GM21786 (cell line): ENCODE data around the gene LEP.

ENCODE experiments used
- ATAC-seq: cut with Tn5 transposase; IDR thresholded peaks from one replicate; pipeline ENCODE4 v1.9.1; 2021; ENCODE audit not compliant: unreplicated experiment

Gene LEP

DNA sequence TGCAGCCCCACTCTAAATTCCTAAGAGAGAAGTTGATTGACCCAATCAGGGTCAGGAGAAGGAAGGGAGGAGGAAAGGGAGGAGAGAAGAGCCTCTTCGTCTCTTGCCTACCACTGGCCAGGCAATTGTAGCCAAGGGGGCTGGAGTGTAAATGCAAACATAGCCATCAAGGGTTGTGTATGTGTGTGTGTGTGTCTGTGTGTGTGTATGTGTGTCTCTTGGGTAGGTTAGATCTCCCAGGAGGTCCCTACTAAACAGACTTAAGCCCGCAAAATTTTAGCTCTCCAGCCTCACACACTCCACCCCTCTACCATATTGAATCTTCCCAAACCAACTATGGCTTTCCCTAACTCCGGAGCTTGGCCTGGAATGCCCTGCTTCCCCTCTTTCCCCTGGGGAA is 3.8 kb downstream of the LEP start:
- ATAC-seq: no peak

DNA sequence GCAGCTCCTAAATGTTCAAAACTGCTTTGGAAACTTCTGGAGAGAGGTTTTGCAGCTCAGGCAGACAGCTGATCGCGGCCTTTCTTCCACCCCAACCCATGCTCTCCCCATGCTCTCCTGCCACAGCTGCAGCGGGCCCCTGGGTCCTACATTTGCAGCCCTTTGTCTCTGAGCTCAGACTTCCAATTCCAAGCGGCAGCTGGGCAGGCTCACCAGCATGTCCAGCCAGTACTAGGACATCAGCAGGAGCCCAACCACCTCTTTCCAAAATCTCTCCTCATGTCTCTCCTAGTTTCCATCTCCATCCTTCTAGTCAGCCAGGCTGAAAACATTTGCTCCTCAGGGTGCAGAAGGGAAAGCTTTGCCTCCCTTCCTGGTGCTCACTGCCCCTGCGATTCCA is 6.0 kb downstream of the LEP start:
- ATAC-seq: no peak

DNA sequence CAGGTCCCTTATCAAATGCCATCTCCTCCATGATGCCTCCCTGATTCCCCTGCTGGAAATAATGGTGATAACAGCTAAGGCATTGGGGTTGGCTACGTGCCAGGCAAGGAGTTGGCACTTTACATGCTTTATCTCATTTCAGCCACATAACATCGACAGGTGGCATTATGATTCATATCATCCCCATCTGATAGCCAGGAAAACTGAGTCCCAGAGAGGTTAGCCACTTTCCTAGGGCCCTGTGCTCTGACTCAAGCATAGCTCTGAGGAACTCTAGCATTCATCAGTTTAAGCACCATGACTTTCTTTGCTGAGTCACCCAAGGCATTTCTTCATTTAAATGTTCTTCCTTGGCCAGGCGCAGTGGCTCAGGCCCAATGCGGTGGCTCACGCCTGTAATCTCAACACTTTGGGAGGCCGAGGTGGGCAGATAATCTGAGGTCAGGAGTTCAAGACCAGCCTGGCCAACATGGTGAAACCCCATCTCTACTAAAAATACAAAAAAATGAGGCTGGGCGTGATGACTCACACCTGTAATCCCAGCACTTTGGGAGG is 6.6 kb downstream of the LEP start:
- no peak for ATAC-seq

DNA sequence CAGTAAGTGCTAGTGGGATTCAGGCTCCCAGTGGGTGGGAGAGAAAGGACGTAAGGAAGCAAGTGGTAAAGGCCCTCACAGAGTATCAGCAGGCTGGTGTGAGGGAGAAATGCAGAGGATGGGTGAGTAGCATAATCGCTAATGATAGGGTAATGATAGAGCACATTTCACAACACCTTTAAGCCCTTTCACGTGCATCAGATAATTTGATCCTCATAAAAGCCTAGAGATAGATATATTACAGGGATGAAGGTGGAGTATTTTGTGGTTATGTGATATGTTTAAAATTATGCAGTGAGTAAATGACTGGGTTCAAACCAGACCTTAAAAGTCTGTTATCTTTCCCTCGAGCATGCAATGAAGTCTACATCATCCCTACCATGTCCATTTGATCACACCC is 10.3 kb downstream of the LEP start:
- ATAC-seq: no peak

DNA sequence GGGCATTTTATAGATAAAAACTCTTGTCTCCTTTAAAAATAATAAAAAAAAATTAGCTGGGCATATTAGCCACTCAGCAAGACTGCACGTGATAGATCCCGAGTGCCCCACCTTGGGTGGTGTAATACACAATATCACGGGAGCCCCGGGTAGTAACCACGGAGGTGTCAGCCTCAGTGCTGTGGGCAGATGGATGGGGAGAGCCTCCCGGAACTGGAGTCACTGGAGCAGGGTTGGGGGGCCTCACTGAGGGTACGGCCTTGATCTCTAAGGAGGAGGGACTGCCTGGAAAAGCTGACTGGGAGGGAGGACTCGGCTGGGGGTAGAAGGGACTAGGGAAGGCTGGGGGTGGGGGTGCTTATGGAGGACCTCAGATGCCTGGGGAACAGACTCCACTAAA is 12.6 kb downstream of the LEP start:
- no peak for ATAC-seq

DNA sequence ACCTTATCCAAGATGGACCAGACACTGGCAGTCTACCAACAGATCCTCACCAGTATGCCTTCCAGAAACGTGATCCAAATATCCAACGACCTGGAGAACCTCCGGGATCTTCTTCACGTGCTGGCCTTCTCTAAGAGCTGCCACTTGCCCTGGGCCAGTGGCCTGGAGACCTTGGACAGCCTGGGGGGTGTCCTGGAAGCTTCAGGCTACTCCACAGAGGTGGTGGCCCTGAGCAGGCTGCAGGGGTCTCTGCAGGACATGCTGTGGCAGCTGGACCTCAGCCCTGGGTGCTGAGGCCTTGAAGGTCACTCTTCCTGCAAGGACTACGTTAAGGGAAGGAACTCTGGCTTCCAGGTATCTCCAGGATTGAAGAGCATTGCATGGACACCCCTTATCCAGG is 13.4 kb downstream of the LEP start:
- no peak for ATAC-seq

DNA sequence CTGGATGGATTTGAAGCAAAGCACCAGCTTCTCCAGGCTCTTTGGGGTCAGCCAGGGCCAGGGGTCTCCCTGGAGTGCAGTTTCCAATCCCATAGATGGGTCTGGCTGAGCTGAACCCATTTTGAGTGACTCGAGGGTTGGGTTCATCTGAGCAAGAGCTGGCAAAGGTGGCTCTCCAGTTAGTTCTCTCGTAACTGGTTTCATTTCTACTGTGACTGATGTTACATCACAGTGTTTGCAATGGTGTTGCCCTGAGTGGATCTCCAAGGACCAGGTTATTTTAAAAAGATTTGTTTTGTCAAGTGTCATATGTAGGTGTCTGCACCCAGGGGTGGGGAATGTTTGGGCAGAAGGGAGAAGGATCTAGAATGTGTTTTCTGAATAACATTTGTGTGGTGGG is 14.2 kb downstream of the LEP start:
- no peak for ATAC-seq

DNA sequence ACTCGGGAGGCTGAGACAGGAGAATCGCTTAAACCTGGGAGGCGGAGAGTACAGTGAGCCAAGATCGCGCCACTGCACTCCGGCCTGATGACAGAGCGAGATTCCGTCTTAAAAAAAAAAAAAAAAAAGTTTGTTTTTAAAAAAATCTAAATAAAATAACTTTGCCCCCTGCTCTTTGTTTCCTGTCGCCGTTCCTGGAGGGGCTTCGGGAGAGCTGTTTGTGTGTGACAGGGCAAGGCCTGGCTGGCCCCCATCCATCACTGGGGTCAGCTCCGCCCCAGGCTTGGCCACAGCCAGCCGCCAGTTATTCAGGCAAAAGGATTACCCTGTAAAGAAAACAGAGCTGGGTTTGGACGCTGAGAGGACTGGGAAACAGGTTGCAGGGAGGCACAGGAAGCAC is 16.4 kb downstream of the LEP start:
- no peak for ATAC-seq

DNA sequence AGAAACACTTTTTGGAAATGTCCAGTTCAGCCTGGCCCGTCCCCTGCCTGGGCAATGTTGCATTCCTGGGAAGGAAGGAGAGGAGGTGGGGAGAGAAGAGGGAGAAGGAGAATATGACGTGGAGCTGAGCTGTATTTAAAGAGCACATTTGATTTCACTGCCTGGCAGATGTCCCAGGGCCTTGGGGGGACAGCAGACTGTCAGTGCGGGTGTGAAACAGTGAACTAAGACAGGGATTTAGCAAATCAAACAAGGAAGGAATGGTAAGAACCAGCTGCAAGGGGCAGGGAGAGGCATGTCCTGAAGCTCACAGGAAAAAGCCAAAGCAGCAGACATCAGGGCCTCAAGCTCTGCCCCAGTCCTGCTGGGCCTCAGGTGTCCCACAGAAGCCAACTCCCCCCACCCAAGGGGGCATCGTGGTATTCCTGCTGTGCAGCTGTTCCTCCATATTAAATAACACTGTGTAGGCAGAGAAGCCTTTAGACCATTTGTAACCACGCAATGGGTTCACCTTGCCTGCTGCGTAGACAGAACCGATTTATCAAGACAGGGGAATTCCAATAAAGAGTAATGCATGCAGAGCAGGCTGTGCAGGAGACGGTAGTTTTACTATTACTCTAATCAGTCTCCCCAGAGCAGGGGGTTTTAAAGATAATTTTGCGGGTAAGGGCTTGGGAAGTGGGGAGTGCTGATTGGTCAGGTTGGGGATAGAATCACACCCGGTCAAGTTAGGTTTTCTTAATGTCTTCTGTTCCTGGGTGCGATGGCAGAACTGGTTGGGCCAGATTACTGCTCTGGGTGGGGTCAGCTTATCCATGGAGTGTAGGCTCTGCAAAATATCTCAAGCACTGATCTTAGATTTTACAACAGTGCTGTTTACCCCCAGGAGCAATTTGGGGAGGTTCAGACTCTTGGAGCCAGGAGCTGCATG is 18.3 kb downstream of the LEP start:
- ATAC-seq: no peak

DNA sequence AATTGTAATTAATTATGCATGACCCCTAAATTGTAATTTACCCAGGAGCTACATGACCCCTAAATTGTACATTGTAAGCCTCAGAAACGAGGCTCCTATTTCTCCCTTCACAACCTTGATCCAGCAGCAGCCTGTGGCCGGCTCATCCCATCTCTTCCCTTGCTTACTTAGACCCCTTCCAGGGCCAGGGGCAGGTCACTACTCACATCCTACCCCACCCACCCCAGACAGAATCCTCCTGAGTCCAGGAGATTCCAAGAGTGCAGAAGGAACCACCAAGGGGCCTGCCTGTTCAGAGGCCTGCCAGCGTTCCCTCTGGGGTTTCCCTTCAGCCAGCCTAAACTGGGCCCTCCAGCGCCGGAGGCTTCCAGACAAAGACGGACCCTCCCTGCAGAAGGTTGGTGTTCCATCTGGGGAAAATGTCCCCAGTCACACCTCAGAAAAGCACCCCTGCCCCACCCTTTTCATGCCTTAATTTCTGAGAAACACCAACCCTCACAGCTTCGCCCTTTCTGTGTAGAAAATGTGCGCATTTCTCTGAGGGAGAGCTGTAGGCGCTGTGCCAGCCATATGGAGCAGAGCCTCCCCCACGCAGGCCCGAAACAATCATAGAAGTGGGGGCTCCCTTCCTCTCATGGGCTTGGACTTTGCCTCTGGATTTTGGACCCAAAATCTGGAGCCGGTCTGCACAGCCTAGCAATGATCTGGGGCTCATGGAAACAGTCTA is 19.2 kb downstream of the LEP start:
- no peak for ATAC-seq

DNA sequence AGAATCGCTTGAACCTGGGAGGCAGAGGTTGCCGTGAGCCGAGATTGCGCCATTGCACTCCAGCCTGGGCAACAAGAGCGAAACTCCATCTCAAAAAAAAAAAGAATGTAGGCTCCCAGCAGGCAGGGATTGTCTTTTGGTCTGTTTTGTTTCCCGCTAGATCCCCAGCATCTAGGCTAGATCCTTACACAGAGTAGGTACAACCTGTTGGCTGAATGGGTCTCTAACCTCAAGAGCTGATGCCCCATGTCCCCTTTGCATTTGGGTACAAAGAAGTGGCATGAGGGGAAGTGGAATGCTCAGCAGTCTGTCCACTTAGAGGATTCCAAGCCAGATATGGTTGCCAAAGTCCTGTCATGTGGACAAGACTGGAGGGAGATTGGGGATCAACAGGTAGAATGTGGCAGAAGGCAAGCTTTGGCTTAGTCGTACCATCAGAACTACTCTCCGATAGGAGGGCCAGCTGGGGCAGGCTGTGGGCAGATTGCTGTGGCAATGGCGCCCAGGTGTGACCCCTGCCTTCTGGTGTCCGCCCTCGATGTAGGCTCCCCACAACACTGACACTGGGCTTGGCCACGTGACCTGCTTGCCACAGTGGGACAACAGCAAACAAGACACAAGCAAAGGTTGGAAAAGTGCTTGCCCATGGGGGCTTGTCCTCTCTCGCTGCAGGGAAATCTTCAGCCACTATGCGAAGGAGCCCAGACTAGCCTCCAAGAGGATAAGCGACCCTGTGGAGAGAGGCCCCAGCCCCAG is 21.4 kb downstream of the LEP start:
- no peak for ATAC-seq

DNA sequence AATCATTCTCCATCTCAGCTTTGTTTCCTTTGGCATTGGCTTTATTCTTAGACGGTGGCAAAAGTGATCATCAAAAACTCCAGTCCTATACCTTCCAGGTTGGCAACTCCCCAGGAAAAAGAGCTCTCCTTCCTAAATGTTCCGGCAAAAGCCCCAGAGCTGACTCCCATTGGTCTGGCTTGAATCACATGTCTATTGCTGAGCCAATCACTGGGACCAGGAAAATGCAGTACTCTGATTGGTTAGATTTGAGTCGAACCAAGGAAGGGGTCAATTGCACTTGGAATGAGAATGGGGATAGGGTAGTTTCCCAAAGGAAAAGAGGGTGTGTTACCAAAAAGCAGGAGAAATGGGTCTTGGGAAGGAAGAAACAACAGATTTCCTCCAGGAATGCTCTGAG is 22.3 kb downstream of the LEP start:
- no peak for ATAC-seq

DNA sequence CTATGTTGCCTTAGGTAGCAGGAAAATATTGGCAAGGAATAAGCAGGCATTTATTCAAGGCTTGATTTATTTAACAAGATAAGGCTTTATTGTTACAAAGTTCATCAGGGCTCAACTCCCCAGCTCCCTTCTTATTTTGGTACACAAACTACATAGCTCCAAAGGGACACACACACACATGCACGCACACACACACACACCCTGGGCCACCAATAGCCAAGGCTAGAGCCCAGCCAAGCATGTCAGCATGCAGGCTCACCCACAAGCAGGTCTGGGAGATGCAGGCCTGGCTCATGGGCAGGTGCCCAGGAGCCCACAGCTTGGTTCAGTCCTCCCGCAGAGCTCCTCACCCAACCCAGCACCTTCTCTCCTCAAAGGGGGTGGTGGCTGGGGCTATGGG is 23.4 kb downstream of the LEP start:
- ATAC-seq: no peak

DNA sequence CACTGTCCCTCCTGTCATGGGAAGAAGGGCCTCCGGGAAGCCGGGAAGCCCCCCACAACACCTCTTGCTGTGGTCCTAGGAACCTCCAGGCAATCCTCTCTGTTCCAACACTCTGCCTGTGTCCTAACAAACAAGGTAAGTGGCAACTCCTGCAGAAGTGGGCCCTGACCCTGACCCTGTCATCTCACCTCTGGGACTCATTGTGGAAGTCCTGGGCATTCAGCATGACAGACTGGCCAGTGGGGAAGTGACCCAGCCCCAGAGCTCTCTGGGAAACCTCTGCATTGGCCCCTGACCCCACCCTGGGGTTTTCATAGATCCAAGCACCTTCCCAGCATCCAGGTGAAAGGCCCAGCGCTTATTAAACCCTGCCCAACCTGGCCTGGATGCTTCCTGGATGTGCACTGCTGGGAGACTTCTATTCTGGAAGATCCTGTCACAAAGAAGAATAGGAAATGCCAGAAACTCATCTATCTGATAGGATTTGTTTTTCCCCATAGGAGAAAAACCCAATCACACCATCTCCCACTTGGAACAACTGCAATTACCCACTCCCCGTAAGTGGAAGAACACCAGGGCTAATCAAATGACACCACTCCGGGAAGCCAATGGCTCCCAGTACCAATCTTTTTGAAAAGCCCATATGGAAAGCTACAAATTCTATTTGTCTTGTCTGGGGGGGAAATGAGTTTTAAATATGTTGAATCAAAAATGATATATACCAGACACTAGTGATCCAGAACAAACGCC is 24.3 kb downstream of the LEP start:
- no peak for ATAC-seq

DNA sequence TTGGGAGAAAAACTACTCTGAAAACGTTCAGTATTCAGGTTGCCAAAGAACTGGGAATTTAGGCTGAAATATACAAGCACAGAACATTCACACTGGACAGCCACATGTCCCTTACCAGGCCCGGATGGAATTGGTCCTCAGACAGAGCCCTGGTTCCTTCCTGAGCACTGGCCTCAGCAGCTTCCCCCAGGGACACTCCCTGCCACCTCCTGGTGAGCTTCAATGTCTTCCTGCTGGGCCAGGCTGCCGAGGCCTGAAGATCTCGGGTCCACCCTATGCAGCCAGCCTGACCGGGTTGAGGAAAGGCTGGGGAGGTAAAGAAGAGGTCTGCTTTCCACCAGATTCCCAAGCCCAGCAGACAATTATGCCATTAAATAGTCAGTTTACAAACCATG is 24.8 kb downstream of the LEP start:
- no peak for ATAC-seq

DNA sequence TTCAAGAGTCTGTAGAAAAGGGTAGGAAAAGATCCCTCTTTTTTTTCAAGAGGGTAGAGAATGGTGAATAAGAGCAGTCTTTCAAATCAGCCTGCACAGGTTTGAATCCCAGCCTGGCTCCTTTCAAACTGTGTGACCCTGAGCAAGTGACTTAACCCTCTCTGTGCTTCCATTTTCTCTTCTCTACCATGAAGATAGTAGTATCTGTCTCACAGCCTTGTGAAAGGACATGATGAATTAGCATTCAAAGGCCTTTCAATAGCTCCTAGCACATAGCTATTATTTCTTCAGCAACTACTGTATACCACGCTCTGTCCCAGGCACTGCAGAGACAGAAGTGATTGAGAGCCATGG is 25.4 kb downstream of the LEP start:
- ATAC-seq: no peak

DNA sequence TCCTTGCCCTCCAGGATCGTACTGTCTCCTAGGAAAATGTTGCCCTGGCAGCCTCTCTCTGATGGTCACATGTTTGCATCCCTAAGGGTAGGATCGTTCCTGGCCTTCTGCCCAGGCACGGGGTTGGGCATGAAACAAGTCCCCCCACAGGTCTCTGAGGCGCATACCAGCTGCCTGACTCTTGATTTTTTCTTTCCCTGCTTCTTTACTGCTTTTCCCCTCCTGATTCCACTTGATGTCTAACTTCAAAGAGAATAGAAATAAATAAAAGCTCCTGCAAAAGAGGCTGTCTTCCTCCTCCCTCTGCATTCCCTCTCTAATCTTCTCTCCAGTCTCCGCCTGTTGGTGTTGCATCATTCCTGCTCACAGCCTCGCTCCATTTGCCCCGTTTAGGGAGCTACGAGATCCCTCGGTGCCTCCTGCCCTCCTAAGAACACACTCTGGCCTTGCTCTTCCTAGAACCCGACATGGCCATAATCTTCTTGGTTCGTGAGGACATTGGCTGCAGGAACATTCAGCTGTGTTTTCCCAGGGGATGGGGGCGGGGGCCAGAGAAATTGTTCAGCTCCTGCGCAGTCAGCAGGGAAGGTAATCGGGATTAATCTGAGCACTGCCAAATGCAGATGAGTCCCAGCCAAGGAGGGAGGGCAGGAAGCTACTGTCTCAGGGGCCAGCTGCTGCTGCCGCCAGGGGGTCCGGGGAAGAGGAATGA is 26.0 kb downstream of the LEP start:
- no peak for ATAC-seq

DNA sequence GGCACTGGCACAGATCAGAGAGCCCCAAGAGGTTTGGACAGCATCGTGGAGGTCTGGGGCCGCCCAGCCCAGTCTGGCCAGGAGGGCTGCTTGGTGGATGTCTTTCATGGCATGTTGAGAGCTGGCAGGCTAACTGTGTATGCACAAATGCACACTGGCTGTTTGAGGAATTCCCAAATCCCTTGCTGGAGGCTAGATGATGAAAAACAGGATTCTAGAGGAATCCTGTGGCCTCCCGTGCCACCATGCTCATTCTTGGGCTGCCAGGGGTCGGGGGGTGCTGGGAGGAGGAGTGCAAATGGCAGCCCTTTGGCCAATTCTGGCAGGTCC is 26.5 kb downstream of the LEP start:
- no peak for ATAC-seq

DNA sequence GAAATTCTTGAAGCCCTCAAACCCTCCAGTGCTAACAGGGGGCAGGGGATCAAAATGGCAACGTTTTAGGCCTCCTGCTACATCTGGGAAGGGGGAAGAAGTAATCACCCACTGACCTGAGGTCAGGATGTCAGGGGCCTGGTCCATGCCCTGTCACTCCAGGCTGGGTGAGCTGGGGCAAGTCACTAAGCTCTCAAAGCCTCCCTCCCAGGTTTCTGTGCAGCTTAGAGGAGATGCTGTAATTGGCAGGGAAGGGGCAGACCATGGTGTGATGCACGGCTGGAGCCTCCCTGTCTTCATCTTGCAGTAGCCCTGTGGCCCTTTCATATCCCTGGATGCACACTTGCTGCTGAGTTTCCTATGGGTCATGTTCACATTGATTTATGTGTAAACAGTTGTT is 27.2 kb downstream of the LEP start:
- ATAC-seq: no peak

DNA sequence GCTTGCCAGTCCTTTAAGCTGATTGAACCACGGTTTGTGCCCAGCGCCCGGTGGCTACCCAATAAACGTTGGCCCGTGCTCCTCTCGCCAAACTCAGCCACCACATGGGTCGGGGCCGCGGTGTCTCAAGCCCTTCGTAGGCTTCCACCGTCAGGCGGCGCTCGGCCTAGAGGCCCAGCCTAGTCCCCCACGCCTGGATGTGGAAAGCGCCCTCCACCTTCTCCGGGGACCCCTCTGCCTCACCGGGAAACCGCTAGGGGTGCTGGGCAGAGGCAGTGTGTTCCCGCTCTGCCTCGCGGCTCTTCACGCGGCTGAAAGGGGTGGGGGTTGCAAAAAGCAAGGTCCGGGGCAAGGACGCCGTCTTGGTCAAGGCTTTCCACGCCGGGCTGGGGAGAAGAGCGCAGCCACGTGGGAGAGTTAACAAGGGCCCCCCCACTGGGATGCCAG is 29.8 kb downstream of the LEP start:
- no peak for ATAC-seq
